ENCODE data around the gene MTSS2.

DNA sequence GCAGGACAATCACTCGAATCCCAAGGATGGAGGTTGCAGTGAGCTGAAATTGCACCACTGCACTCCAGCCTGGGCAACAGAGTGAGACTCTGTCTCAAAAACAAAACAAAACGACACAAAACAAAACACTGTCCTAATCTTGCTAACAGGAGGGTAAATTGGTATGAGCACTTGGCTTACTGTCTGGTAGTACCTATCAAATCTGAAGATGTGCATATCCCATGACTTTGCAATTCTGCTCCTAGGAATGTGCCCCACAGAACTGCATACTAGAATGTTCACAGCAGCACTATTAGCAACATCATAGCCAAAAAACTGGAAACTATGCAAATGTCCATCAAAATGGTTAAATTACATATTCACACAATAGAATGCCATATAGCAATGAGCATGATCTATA, 15.7 kb downstream of the MTSS2 start:
- TF ChIP-seq, protein P1, sequence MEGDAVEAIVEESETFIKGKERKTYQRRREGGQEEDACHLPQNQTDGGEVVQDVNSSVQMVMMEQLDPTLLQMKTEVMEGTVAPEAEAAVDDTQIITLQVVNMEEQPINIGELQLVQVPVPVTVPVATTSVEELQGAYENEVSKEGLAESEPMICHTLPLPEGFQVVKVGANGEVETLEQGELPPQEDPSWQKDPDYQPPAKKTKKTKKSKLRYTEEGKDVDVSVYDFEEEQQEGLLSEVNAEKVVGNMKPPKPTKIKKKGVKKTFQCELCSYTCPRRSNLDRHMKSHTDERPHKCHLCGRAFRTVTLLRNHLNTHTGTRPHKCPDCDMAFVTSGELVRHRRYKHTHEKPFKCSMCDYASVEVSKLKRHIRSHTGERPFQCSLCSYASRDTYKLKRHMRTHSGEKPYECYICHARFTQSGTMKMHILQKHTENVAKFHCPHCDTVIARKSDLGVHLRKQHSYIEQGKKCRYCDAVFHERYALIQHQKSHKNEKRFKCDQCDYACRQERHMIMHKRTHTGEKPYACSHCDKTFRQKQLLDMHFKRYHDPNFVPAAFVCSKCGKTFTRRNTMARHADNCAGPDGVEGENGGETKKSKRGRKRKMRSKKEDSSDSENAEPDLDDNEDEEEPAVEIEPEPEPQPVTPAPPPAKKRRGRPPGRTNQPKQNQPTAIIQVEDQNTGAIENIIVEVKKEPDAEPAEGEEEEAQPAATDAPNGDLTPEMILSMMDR (IDR thresholded peaks at IDR 0.05; ENCODE audit: insufficient read depth, low read length, poor library complexity, severe bottlenecking) = no peak
- no peak for TF ChIP-seq EZH2phosphoT487 (conservative IDR thresholded peaks at IDR 0.05; ENCODE audit: low read length)
